Spleen (tissue), 7 donors: ENCODE data around the gene WIPI1.

Experiments used
- POLR2AphosphoS5 ChIP-seq, 3 donors: sonication (generic); formaldehyde crosslinking; IDR thresholded peaks; one replicate each; pipeline ENCODE4 v1.5.1; 2017; ENCODE audit warnings: antibody characterized with exemption in 3 of 3
- TF ChIP-seq, protein P1 (sequence below), 11 experiments: fragments of 200-600 bp in 7 of 11; fragments of 450-650 bp in 4 of 11; sonication (generic) in 4 of 11; IDR thresholded peaks in 8 of 11; conservative IDR thresholded peaks in 3 of 11; 1 replicate in 7 of 11; 2 replicates in 4 of 11; pipeline versions ENCODE4 v1.4.0 to v1.8.0; 2016 to 2021; ENCODE audit warnings: antibody characterized with exemption in 11 of 11, inconsistent platforms in 4 of 11, mild to moderate bottlenecking in 1 of 11
- donor health status: DM: no; HTN: no; CAD: no; lungs with moderate emphysema.
- donor health status: DM: no; HTN: no; CAD: no.
- donor health status: DM: no; HTN: no; CAD: no.

DNA sequence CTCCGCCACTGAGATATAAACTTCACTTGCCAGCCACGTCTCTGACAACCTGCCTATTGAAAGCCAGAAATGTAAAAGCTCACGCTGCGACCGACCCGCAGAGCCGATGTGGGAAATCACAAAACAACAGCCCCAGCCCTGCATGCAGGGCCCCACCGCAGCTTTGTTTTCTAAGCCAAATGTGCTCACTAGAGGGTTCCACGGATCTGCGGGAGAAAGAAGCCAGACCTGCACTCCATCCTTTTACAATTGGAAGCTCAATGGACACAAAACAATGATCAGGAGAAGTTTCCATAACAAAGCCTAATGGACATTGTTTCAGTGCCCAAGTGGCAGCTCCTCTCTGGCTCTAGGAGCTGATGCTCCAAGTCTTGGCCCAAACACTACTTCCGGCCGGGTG, 33.1 kb downstream of the WIPI1 start:
- no peak for TF ChIP-seq POLR2AphosphoS5 (IDR thresholded peaks at IDR 0.05)
- TF ChIP-seq, protein P1, sequence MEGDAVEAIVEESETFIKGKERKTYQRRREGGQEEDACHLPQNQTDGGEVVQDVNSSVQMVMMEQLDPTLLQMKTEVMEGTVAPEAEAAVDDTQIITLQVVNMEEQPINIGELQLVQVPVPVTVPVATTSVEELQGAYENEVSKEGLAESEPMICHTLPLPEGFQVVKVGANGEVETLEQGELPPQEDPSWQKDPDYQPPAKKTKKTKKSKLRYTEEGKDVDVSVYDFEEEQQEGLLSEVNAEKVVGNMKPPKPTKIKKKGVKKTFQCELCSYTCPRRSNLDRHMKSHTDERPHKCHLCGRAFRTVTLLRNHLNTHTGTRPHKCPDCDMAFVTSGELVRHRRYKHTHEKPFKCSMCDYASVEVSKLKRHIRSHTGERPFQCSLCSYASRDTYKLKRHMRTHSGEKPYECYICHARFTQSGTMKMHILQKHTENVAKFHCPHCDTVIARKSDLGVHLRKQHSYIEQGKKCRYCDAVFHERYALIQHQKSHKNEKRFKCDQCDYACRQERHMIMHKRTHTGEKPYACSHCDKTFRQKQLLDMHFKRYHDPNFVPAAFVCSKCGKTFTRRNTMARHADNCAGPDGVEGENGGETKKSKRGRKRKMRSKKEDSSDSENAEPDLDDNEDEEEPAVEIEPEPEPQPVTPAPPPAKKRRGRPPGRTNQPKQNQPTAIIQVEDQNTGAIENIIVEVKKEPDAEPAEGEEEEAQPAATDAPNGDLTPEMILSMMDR (IDR thresholded peaks at IDR 0.05 in 8 of 11, conservative IDR thresholded peaks at IDR 0.05 in 3 of 11) = no peak
